Measurements from ENCODE around the gene PPM1K. TPM values are rescaled to one million over a fixed set of nuclear protein-coding genes. Genes with fewer than 3 reads are reported as not detected.

Gene PPM1K
- polyA plus RNA-seq, 4 donors = 12.3 to 24.7 (median 18.2) TPM

DNA sequence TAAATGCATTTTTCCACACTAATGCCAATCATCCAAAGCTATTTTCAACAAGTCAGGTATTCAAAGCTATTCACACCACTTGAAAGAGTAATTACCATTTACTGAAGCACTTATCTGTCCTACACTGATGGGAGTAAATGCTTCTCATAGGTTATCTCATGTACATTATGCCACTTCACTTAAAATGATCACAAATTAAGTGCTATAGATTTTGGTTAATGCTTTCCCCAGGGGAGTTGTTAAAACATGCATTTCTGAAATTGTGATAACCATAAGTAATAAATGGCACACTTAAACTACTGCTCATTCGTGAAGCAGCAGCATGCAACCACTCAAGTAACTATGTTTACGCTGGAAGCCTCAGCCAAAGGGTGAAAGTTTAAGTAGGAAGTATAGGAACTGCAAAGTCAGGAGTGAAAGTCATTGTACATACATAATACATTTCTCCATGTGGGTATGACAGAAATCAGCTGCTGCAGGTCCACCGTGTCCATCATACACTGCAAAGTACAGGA lies 6.6 kb downstream of the PPM1K start:
- no peak for DNase-seq (ENCODE audit: low read depth in 4 of 4, low spot score in 2 of 4)

DNA sequence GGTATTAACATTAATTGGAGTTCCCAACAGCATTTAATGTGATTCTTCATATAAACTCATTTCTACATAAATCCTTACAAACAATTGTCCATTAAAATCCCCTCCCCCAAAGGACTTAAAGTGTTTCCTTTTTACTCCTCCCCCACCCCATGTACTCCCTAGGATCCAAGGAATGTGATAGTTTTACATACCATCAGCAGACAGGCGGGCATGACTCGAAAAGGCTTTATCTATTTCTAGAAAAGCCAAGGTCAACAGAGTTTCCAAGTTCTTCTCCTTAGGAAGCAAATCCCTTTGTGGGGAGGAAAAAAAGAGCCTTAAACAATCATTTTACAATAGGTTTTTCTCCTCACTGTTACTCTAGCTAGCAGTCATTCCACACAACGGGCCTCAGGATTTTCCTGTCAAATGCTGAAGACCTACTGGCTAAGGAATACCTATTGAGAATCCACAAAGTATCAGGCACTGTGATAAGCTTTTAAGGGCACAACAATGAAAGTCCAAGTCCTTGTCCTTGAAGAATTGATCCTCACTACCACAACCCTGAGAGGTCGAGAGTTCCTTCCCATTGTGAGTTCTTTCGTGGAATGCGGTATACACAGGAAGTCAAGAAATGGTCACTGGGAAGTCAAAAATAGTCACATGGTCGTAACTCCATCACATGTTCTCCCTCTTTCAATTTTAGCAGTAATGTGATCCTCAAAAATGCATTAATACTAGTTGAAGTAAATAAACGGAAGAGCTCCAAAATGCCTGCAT lies 7.2 kb downstream of the PPM1K start:
- DNase-seq (ENCODE audit: low read depth in 4 of 4, low spot score in 2 of 4) = no peak

DNA sequence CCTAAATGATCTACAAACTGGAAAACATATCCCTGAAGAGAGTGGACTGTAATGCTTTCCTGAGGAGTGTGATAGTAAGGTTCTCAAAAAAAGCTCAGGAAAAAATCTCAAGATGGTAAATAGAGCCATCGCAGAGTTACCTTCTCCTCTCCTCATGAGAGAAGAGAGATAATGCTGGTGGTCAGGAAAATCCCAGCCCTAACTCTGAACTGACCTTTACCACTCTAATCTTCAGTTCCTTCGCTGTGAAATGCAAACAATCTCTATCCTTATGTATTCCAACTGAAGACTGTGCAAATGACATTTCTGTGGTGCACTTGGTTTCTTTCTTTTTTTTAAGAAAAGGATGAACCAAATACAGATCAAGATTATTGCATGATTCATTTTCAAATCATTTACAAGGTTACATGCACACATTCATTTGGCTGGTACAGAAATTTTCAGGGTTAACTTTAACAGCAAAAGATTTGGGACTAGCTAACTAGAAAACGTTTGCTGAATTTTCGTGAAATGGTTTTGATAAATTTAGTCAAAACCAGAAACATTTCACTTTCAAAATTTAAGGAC lies 8.3 kb downstream of the PPM1K start:
- no peak for DNase-seq (ENCODE audit: low read depth in 4 of 4, low spot score in 2 of 4)

DNA sequence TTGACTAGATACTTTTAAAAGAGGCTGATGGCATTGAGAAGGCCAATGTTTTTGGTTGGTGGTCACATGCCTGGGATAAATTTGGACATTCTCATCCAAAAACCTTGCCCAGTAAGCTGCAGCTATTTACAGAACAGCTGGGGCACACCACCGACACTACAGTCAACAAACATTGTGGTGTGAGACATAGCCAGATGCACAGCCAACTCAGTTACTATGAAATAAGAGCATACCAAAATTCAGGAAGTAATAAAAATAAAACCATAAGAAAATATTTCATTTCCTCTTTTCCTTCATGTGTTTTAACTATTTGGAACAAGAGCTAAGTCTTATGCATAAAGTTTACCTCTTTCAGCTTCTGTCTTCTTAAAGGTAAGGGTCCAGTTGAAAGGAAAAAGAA lies 8.8 kb downstream of the PPM1K start:
- DNase-seq (ENCODE audit: low read depth in 4 of 4, low spot score in 2 of 4) = no peak

DNA sequence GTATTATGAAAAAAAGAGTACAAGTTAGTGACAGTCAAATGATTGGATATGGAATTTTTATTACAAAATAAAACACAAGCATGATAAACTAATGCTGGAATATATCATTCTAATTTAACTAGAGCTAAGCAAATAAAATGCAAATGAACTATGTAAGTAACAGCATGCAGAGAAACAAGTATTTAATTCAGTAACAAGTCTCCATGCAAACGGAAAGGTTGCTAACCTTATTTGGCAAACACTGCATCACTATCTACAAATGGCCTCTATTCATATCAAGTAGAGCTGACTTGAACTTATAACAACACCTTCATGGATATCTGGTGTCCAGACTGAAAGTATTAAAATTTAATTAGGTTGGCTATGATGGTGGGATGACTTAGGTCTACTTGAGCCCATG lies 15.4 kb downstream of the PPM1K start:
- DNase-seq (ENCODE audit: low read depth in 4 of 4, low spot score in 2 of 4) = no peak

DNA sequence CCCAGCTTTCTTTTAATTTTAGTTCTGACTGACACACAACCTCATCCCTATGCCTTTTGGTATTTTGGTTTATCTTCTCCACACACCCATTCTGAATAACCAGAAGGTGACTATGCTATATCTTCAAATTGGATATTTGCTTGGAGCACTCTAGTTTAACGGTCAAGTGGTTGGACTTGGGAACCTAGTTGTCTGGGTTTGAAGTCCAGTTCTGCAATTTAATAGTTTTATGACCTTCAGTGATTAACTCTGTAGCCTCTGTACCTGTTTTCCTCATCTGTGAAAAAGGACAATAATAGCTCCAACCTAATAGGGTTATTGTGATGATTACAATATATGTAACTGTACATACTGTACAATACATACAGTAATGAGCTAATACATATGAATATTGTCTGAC lies 20.0 kb downstream of the PPM1K start:
- DNase-seq (ENCODE audit: low read depth in 4 of 4, low spot score in 2 of 4) = no peak

DNA sequence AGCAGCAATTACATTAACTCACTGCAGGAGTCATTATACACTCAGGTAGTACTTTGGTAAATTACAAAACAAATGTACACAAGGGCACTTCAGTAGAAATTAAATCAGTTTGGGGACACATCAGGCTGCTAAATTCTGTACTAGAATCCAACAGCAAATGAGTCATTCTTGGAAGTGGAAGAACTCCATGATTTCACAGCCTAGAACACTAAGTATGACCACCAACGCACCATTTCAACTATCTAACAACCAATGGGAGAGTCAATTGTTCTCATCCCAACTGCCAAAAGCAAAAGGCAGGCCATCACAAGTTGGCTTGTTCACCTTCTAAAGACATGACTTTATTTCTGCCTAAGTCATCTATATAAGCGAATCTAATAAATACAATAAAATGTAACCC lies 26.6 kb downstream of the PPM1K start:
- DNase-seq (ENCODE audit: low read depth in 4 of 4, low spot score in 2 of 4) = no peak

DNA sequence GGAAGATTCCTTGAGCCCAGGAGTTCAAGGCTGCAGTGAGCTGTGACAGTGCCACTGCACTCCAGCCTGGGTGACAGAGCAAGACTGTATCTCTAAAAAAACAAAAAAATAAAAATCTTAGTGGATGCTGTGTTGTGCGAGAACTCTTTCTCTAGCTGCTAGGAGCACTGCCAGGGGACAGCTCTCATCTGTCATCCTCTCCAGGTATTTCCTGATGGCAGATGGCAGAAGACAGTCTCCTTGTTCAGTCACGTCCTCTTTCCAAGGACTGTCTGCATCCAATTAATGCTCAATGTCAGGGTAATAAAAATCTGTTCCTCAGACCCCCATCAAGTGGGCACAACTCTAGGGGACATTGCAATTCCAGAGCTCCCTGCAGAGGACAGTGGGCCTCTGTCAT lies 29.2 kb downstream of the PPM1K start:
- DNase-seq (ENCODE audit: low read depth in 4 of 4, low spot score in 2 of 4) = no peak

DNA sequence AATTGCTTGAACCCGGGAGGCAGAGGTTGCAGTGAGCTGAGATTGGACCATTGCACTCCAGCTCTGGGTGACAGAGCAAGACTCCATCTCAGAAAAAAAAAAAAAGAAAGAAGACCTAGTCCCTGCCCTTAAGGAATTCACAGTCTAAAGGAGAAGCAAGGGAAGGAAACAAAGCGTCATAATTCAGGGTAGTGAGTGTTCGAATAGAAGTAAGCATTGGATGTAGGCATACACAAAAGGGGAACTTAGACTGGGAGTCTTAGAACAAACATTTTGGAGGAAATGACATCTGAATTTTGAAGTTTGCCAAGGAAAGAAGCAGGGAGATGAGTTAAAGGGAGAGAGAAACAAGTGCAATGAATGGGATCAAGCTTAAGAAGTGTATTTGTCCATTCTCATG lies 32.4 kb downstream of the PPM1K start:
- no peak for DNase-seq (ENCODE audit: low read depth in 4 of 4, low spot score in 2 of 4)

DNA sequence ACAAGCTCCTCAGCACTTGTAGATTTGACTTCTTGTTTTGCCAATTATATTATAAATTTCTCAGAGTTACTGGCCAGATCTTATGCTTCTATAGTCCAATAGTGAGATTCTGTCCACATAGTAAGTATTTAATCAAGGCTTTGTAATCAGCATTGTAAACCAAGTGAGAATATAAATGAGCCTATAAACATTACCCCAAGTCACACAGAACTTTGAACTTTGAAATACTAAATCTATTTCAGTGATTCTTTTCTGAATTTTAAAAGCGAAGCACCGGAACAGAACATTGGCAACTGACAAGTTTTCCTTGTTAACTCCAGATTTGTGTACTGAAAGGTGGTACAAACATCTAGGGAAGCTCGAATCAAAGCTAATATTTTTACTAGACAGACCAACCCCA lies 37.2 kb downstream of the PPM1K start:
- DNase-seq (ENCODE audit: low read depth in 4 of 4, low spot score in 2 of 4) = no peak

DNA sequence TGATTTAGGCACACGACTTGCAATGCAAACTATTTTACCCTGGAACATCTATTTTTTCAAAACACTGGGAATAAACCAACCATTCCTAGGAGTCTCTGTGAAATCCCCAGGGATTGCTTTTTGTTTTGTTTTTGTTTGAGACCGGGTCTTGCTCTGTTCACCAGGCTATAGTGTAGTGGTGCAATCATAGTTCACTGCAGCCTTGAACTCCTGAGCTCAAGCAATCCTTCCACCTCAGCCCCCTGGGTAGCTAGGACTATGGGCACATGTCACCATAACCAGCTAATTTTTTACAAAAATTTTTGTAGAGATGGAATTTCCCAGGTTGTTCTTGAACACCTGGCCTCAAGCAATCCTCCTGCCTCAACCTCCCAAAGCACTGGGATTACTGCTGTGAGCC lies 37.8 kb downstream of the PPM1K start:
- DNase-seq (ENCODE audit: low read depth in 4 of 4, low spot score in 2 of 4) = no peak

DNA sequence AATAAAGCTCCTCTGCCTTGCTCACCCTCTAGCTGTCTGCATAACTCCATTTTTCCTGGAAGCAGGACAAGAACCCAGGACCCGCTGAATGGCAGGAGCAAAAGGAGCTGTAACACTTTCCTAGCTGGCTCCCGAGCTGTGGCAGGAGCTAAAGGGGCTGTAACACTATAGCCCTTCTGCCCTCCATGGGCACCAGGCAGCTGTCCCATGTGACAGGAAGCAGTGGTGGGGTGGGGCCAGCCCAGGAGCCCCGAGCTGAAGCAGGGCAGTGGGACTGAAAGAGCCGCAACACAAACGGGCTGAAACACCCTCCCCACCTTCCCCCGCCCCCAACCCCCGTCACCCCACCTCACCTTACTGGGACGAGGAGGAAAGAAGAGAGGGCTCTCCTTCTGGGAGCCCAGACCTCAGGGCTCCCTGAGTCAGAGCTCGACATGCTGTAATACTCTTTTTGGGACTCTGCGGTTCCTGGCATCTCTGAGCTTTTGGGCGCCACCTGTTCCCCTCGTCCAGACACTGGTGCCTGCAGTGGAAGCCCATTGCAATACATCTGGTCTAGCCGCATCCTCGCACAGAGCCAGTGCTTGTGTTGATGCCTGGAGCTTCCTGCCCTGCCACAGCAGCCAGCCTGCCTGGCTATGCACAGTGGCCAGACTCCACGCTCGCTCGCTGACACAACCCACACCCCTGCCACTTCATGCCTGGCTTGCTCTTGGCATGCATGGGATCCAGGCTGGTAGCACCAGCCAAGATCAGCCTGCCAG lies 39.4 kb downstream of the PPM1K start:
- no peak for DNase-seq (ENCODE audit: low read depth in 4 of 4, low spot score in 2 of 4)

DNA sequence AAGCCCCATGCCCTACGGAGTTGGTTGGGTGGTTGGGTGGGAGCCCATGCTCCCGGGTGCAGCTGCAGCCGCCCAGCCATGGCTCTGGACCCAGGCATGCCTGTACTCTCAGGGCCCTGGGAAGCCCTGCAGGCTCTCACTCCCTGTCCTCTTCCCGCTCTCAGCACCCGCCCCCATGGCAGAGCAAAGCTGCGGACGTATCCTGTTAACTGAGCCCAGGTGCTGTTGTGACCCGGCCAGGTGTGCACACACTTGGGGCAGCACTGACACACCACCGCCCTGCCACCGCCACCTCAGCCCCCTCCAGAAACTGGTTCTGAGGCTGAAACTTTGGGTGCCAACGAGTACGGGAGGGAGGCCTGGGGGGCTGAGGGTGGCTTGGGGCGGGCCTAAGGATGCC lies 40.3 kb downstream of the PPM1K start:
- no peak for DNase-seq (ENCODE audit: low read depth in 4 of 4, low spot score in 2 of 4)

DNA sequence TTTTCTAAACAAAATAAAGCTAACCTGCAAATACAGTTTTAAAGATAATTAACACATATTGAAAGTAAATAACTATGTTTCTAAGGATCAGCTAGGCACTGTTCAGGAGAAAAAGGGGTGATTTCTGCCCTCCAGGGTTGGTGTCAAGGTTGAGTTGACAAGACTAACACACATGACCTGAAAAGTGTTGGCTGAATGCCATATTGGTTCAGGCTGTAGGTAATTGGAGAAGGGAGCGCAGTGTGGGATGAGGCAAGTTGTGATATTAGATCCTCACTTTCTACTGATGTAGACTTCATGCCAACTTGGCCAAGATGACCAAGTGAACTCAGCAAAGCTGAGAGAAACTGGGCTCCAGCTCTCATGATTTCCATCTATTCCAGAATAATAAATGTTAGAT lies 42.2 kb downstream of the PPM1K start:
- DNase-seq (ENCODE audit: low read depth in 4 of 4, low spot score in 2 of 4) = no peak

DNA sequence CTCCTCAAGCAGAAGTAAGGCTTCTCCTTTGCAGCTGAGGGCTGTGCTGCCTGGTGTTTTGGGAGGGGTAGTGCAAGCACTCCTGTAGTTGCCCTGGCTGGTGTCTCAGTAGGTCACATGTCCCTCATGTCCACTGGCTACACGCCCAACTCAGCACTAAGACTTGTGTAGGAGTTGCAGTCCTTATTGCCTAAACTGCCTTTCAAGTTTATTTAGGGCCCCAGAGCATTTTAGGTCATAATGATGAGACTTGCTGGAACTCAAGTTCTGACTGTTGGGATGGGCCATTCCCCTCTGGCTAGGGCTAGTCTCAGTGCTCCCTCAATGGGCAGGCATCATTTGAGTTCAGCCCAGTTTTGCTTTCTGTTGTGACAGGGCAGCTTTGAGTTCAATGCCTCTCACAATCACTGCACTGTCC lies 44.1 kb downstream of the PPM1K start:
- DNase-seq (ENCODE audit: low read depth in 4 of 4, low spot score in 2 of 4) = no peak

DNA sequence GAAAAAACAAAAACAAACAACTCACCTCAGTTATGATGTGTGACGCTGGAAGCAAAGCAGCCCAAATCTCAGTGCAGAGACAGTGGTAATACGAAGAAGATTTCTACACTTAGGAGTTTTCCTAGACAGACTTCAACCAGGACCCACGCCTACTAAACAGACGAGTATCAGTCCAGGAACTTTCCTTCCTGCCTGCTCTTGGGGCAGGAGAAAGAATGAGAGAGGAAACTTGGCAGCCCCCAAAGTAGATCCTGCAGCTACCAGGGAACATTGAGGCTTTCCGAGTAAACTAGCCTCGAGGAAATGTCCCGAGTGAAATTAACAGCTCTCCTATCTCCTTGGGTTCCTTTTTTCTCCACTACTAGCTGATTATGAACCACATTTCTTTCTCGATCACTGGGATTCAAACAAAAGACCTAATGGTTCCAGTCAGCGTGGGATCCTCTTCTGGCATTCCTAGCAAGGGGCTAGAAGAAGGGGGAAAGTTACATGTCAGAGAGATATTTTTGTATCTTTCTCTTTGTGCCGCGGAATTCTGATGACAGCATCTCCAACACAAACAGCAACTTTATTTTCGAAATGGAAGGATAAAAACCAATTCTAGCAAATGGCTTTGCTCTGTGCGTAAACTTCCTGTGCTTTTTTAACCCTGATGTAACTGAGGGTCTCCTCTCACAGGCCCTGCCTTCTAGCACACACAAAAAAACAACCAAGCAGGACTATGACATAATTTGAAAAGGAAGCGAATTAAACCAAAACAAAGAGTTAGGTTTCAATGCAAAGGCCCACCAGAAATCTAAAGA lies 53.2 kb downstream of the PPM1K start:
- peak in 1 of 4 donors; percentile 32 for DNase-seq (ENCODE audit: low read depth in 4 of 4, low spot score in 2 of 4)

DNA sequence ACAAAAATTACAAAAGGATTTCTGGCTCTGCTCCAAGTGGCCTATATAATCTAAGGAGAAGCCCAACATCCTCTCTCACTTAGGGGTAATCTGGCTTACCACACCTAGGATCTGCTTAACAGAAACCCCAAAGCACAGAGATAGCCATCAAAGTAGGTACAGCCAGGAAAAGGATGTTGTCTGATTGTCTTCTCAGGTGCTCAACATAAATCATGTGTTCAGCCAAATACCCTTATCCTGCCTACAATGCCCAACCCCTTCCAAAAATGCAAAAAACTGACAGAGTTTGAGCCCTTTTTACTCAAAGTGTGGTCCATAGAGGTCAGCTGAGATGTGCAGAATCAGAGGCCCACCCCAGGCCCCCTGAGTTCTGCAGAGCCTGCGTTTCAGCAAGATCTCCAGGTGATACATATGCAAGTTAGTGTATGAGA lies 53.9 kb downstream of the PPM1K start:
- no peak for DNase-seq (ENCODE audit: low read depth in 4 of 4, low spot score in 2 of 4)

DNA sequence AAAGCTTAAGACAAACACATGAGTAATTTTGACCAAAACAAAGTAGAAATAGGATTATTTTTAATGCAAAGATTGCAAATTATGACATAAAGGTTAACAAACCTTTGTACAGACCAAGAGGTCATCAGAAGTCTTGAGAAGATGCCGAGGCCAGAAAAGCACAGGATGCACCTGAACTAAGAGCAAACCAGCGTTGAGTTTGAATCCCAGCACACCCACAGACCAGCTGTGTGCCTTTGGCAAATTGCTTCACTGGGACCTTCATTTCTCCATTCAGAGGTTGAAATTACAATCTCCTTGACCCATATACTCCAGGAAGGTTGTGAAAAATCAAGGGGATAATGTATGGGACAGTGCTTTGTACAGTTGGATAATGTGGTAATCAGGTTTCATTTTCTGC lies 56.6 kb downstream of the PPM1K start:
- DNase-seq (ENCODE audit: low read depth in 4 of 4, low spot score in 2 of 4) = no peak

DNA sequence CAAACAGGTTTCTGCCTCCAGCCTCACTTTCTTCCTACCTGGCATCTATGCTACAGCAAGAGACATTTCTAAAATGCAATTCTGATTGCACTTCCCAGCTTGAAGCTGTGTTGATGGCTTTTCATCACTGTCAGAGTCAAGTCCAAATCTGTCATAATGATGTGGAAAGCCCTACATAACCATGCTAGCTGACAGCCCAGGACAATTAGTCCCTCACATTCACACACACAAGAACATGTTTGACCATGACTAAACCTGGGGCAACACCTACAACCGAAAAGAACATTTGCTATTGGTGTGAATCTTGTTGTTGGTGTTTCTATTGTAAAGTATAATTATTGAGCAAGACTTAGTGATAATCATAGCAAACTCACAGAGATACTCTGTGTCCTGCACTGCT lies 58.2 kb downstream of the PPM1K start:
- DNase-seq (ENCODE audit: low read depth in 4 of 4, low spot score in 2 of 4) = no peak

DNA sequence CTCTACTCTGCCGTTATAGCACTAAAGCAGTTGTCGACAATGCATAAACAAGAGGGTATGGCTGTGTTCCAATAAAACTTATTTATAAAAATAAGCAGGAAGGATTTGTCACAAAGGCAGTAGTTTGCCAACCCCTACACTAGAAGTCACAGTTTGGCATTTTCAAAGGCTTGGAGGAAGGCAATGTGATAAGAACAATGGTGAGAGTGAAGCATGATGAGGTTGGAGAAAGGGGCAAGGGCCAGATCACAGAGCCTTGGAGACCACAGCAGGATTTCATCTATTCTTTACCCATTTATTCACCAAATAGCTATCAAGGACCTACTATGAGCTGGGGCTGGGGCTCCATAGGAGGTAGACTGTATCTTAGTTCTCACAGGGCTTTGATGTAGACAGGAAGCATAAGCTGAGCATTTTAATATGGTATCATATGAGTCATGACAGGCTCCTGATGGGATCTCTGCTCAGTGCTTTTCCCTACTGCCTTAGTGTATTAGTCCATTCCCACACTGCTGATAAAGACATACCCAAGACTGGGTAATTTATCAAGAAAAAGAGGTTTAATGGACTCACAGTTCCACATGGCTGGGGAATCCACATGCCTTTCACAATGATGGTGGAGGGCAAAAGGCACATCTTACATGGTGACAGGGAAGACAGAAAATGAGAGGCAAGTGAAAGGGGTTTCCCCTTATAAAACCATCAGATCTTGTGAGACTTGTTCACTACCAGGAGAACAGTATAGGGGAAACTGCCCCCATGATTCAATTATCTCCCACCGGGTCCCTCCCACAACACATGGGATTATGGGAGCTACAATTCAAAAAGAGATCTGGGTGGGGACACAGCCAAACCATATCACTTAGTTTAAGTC lies 58.9 kb downstream of the PPM1K start:
- DNase-seq (ENCODE audit: low read depth in 4 of 4, low spot score in 2 of 4) = no peak
